GM04504 (cell line): ENCODE measurements around the gene ST6GALNAC3.
"Not testable (repeated sequence)": the region's sequence is repeated elsewhere in the genome, so short reads cannot be mapped to it uniquely, and the experiment has no call there.

Experiments used
- DNase-seq: peaks from one replicate; pipeline ENCODE4 v3.0.0-alpha.2; 2012; ENCODE audit warnings: low read depth

The ST6GALNAC3 gene

GRCh38 chr1:76106719-76107235, 32.2 kb downstream of the ST6GALNAC3 start:
- no peak for DNase-seq

DNA sequence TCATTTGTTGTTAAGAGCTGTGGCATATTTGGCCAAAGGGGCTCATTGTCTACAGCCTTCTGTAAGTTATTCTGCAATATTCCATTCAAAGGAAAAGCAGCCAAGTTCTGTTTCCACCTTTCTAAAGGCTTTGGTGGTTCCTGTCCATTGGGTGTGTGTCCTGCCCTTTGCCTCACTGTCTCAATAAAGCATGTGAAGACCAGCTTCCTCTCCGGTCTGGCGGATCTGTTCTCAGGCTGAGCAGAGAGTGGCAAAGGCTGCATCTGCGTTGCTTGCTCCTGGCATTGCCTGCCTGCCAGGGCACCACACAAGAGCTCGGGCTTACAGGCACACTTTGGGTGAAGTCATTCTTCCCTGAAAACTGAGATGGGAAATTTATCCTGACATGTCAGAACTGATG, 34.9 kb downstream of the ST6GALNAC3 start:
- DNase-seq, result no peak

GRCh38 chr1:76109901-76110560, 35.5 kb downstream of the ST6GALNAC3 start:
- no peak for DNase-seq

GRCh38 chr1:76110666-76111065, 36.1 kb downstream of the ST6GALNAC3 start:
- no peak for DNase-seq

DNA sequence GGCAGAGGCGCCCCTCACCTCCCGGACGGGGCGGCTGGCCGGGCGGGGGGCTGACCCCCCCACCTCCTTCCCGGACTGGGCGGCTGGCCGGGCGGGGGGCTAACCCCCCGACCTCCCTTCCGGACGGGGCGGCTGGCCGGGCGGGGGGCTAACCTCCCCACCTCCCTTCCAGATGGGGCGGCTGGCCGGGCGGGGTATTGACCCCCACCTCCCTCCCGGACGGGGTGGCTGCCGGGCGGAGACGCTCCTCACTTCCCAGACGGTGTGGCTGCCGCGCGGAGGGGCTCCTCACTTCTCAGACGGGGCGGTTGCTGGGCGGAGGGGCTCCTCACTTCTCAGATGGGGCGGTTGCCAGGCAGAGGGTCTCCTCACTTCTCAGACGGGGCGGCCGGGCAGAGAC, 37.8 kb downstream of the ST6GALNAC3 start:
- not testable (repeated sequence) for DNase-seq

DNA sequence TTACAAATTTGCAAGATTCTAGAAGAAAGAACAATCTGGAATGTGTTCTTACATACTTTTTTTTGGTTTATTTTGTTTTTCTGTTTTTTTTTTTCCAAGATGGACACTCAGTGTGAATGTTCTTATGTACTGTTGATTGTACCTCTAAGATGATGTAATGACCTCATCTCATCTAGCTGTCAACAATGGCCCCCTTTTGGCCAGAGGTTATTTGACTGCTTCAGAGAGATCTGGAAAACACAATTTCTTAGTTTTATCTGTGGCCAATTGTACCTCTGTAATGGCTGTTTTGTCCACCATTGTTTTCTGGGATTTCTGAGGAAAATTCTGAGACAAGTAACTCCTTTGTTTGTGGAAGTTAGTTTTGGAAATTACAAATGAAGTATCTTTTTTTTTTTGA, 38.9 kb downstream of the ST6GALNAC3 start:
- no peak for DNase-seq

DNA sequence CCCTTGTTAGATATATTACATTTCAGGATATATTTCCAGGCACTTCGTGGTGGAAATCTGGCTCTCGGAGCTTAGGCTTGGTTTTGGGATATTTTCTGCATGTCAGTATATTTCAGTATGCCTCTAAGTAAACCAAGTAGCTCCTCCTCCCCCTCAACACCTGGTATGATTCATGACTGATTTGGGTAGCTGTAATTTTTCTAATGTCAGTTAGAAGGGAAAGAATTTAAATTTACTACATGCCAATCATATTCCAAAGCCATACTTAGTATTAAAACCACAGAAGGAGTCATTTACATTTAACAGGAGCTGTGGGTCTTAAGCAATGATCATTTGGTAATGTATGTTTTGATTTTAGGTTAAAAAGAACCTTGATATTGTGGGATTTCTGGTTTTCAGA, 40.6 kb downstream of the ST6GALNAC3 start:
- DNase-seq, result no peak

GRCh38 chr1:76121850-76122249, 47.3 kb downstream of the ST6GALNAC3 start:
- DNase-seq, result no peak

DNA sequence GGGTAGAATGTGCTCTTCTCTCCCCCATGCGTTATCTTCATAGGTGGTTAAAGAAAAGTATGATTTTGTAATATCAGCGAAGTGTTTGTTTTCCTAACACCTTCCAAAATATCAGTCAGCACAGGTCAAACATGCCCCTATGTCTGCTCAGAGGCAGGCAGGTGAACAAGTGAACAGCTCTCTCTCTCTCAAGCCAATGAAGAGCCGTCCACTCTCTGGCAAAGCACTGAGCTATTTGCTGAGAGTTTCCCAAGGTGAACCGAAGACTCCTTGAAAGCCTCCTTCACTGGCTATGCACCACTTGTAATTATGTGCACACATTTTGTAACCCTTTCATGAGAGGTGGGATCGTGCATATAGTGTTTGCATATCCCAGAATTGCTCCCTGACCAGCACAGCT, 47.7 kb downstream of the ST6GALNAC3 start:
- no peak for DNase-seq

GRCh38 chr1:76123411-76124064, 49.0 kb downstream of the ST6GALNAC3 start:
- not testable (repeated sequence) for DNase-seq

DNA sequence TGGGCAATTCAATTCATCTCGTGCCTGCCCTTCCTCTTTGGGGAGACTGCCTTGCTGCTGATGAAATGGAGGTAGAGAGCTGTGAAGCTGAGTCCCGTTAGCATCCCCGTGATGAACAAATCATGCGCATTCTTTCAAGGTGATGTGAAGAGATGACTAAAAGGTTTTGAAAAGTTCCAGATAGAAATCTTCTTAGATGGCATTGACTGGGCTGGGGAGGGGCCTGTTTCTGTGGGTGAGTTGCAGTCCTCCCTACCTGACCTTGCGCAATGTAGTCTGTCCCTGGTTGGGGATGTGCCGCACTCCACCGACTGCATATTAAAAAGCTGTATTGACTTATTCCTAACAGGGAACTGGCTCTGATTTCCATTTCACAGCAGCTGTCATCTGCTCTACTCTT, 49.6 kb downstream of the ST6GALNAC3 start:
- DNase-seq, result no peak

DNA sequence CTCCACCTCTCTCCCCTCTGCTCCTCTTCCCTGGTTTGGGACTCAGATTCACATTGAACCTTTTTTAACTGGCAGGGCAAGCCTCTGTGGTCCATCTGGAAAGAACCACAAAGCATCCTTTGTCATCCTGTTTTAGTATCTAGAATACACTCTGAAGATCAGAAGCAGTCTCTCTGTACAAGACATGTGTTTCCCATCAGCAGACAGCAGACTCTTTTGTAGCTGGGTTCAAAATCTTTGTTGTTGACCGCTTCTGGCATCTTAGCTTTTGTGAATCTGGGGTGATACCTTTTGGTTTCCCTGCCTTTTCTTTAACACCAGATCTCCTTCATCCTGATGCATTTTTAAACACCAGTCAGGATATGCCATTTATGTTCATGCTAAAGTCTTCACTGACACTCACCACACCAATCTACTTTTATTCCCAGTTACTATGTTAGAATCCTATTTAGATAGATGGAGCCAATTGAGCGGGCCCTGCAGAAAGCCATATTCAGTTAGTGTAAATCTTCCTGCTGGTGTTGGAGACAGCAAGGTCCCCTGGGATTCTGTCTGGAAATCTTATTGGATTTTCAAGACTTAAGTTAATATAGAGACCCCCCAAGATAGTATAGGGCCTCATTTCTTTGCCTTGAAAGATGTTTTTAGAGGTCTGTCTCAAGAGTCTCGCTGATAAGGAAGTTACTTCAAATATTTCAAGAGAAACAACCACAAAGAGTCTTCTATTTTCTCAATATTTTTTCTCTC, 51.1 kb downstream of the ST6GALNAC3 start:
- DNase-seq, result no peak

DNA sequence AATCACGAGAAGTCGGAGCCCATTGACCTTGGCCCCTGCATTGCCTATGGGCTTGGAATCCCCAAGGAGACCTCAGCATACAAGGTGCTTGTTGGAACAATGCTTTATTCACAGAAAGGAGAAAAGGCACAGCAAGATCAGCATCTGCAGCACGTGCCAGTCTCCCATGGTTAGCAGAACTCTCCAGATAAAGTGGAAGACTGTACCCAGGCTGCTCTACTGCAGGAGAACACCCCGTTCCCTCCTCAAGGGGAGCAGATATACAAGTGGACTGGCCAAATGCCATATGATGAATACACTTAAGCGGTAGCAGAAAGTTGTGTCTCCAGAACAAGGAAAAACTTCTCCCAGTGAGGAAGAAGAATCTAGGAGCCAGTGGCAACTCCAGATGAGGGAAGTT, 53.5 kb downstream of the ST6GALNAC3 start:
- DNase-seq, result no peak

- no peak for DNase-seq
Observed at GRCh38 chr1:76129731-76130130, 55.2 kb downstream of the ST6GALNAC3 start.

DNA sequence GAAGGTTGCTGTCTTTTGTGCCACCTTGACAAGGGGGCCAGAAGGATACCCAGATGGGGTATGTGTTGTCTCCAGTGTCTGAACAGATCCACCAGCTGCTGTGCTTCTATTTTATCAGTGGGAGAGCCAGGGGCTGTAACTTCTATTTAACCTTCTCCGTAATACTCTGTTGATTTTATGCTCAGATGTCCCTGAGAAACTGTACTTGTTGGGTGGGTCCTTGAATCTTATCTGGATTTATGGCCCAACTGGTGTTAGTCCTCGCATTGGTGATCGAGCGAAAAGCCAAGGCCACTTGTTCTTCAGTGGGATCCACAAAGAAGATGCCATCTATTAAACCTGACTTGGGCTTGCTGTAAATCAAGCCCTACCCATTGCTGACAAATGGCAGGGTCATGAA, 56.4 kb downstream of the ST6GALNAC3 start:
- no peak for DNase-seq

DNA sequence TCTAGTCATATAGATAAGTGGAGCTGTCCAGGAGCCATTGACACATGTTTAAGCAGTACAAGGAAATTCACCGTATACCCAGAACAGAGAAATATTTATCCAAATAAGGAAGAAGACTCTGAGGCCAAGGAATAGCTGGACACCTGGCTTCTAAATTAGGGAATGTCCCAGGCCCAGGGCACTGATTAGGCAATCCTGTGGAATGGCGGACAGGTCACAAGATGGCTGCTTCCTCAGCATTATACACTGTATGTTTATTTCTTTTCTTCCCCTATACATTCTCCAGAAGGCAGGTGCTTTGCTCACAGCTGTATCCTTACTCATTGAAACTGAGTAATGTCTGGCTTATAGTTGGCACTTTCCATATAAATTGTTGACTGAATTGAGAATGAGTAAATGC, 59.4 kb downstream of the ST6GALNAC3 start:
- DNase-seq, result no peak

DNA sequence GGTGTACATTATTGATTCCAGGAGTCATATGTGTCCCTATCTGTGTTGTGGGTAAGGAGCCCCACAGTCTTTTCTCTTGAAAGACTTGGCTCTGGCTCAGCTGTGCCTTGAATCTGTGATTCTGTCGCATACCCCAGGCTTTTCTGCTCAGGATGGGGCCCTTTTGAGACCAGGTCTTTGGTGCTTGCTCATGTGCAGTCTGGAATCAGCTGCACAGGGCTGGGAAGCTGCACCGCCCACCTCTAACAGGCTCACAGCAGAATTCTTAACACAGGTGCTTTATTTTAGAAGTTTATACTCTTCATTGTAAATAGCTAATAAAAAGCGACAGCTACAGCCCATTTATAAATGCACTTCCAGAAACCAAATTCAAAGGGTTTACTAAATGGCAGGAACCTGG, 61.3 kb downstream of the ST6GALNAC3 start:
- DNase-seq, result no peak

GRCh38 chr1:76136894-76137293, 62.3 kb downstream of the ST6GALNAC3 start:
- no peak for DNase-seq

- DNase-seq, result no peak
Observed at GRCh38 chr1:76137746-76138145, 63.2 kb downstream of the ST6GALNAC3 start.

DNA sequence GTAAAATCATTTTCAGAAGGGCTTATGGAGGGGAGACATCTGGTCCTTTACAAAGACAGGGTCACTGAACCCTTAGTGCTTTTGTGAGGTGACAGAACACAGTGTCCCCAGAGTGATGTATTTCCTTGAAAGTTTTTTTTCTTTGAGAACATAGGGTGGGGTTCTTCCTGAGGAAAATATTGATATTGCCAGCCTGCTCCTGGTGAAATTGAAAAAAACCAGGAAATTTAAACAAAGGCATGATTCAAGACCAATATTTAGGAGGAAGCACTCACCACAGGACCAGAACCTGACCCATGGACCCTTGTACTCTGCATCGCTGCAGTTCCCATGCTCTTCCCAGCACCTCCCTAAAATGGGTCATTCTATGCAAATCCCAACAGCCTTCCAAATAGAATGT, 63.7 kb downstream of the ST6GALNAC3 start:
- DNase-seq, result no peak

GRCh38 chr1:76140227-76140626, 65.7 kb downstream of the ST6GALNAC3 start:
- DNase-seq, result no peak

GRCh38 chr1:76141929-76142328, 67.4 kb downstream of the ST6GALNAC3 start:
- DNase-seq, result no peak
